HepG2 (cell line): ENCODE data around the gene FKBP14. TPM values are rescaled to one million over a fixed set of nuclear protein-coding genes. Genes with fewer than 3 reads are reported as not detected.

Experiments
- ARID2 ChIP-seq: sonication (generic); formaldehyde crosslinking; IDR thresholded peaks from 2 replicates; pipeline ENCODE4 v1.8.1; 2022; ENCODE audit warnings: mild to moderate bottlenecking, missing genetic modification reagents, borderline replicate concordance
- BHLHE40 ChIP-seq: IDR thresholded peaks from 2 replicates; pipeline ENCODE4 v1.6.1; 2011; ENCODE audit warnings: low read length, improper control_type of control experiment
- ETV6 ChIP-seq: sonication (generic); formaldehyde crosslinking; conservative IDR thresholded peaks from 2 replicates; pipeline ENCODE4 v1.4.0; 2020; ENCODE audit warnings: missing genetic modification reagents
- FOXM1 ChIP-seq: sonication (generic); formaldehyde crosslinking; IDR thresholded peaks from 2 replicates; pipeline ENCODE4 v1.5.0; 2020; ENCODE audit warnings: missing genetic modification reagents
- HOXA5 ChIP-seq: sonication (generic); formaldehyde crosslinking; IDR thresholded peaks from 2 replicates; pipeline ENCODE4 v1.4.0; 2020; ENCODE audit warnings: missing genetic modification reagents
- MIER3 ChIP-seq: IDR thresholded peaks from 2 replicates; pipeline ENCODE4 v1.6.1; 2016; ENCODE audit warnings: missing compliant biosample characterization, borderline replicate concordance
- NAIF1 ChIP-seq: sonication (generic); formaldehyde crosslinking; IDR thresholded peaks from 2 replicates; pipeline ENCODE4 v1.5.0; 2020; ENCODE audit warnings: mild to moderate bottlenecking, missing genetic modification reagents, borderline replicate concordance
- NFE2 ChIP-seq: sonication (generic); formaldehyde crosslinking; IDR thresholded peaks from 2 replicates; pipeline ENCODE4 v1.4.0; 2020; ENCODE audit warnings: missing genetic modification reagents
- SMAD1 ChIP-seq: sonication (generic); formaldehyde crosslinking; IDR thresholded peaks from 2 replicates; pipeline ENCODE4 v1.4.0; 2020; ENCODE audit warnings: missing genetic modification reagents, low read depth, mild to moderate bottlenecking, borderline replicate concordance
- SMYD3 ChIP-seq: sonication (generic); formaldehyde crosslinking; IDR thresholded peaks from 2 replicates; pipeline ENCODE4 v1.8.1; 2023; ENCODE audit warnings: mild to moderate bottlenecking, missing genetic modification reagents
- TARDBP ChIP-seq: sonication (generic); formaldehyde crosslinking; IDR thresholded peaks from 2 replicates; pipeline ENCODE4 v1.8.0; 2022; ENCODE audit warnings: mild to moderate bottlenecking, missing genetic modification reagents
- ZNF484 ChIP-seq: sonication (generic); formaldehyde crosslinking; IDR thresholded peaks from 2 replicates; pipeline ENCODE4 v1.5.1; 2020; ENCODE audit warnings: mild to moderate bottlenecking, low read depth, missing genetic modification reagents, borderline replicate concordance
- ZNF713 ChIP-seq: sonication (generic); formaldehyde crosslinking; IDR thresholded peaks from 2 replicates; pipeline ENCODE4 v1.4.0; 2020; ENCODE audit warnings: mild to moderate bottlenecking, missing genetic modification reagents
- ZNF841 ChIP-seq: sonication (generic); formaldehyde crosslinking; IDR thresholded peaks from 2 replicates; pipeline ENCODE4 v1.8.1; 2023; ENCODE audit warnings: missing genetic modification reagents, borderline replicate concordance
- polyA plus RNA-seq, 8 experiments: library from polyadenylated mRNA; depleted of rRNA in 3 of 8; stranded (reverse) in 7 of 8; unstranded in 1 of 8; fragments of >200 nt; fragmentation: Illumina TruSeq in 4 of 8; extraction: Trizol in 4 of 8; gene quantifications; 2 replicates each; pipeline versions ENCODE4 v1.2.1 to v1.2.3, GENCODE V29; 2011 to 2016; ENCODE audit warnings: low read depth in 4 of 8, missing spikeins in 1 of 8, mixed read lengths in 1 of 8; ENCODE audit not compliant: insufficient read depth in 1 of 8
- total RNA-seq, 5 experiments: library from RNA; depleted of rRNA; stranded (reverse); fragments of >200 nt; fragmentation: Illumina TruSeq; extraction: Trizol; gene quantifications; 2 replicates each; pipeline ENCODE4 v1.2.3, GENCODE V29; 2016; ENCODE audit warnings: low read depth in 1 of 5
- TF ChIP-seq, protein P1 (sequence below): sonication (generic); formaldehyde crosslinking; IDR thresholded peaks from 2 replicates; pipeline ENCODE4 v1.5.1; 2020; ENCODE audit warnings: mild to moderate bottlenecking, missing genetic modification reagents, borderline replicate concordance
- TF ChIP-seq, protein P2 (sequence below): sonication (generic); formaldehyde crosslinking; IDR thresholded peaks from 2 replicates; pipeline ENCODE4 v1.4.0; 2020; ENCODE audit warnings: missing genetic modification reagents, low read depth, mild to moderate bottlenecking, borderline replicate concordance
- TF ChIP-seq, protein P3 (sequence below): sonication (generic); formaldehyde crosslinking; IDR thresholded peaks from 2 replicates; pipeline ENCODE4 v1.5.0; 2020; ENCODE audit warnings: missing genetic modification reagents

The FKBP14 gene
- total and polyA plus RNA-seq, 2 of the 13 experiments (the other 11 are each of a cell fraction or from before 2014, with no cell fraction given): 20.0 to 32.3 TPM

DNA sequence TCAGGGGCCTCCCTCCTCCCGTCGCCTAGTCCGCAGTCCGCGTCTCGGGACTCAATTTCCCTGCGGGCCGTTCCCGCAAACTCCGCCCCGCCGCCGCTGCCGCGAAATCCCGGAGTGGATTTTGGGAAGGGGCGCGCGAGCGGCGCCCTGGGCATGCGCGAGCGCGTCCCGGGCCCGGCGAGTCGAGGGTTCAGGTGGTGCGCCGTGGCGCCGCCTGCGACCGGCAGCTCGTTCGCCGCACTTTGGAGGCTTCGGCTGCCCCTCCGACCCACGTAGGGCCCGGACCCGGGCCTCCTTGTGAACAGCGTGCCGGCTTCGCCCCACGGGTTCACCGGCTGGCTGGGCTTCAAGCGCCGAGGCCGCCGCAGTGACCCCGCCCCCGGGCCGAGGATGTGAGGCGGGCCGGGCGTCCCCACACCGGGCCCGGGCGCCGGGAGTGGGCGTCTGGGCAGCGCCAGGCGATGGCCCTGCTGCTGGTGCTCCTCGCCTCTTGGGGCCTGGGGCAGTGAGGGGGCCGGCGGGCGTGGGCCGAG lies 1.8 kb upstream of the FKBP14 start, which contains the start of gene PLEKHA8 (continued):
- TF ChIP-seq, protein P1, sequence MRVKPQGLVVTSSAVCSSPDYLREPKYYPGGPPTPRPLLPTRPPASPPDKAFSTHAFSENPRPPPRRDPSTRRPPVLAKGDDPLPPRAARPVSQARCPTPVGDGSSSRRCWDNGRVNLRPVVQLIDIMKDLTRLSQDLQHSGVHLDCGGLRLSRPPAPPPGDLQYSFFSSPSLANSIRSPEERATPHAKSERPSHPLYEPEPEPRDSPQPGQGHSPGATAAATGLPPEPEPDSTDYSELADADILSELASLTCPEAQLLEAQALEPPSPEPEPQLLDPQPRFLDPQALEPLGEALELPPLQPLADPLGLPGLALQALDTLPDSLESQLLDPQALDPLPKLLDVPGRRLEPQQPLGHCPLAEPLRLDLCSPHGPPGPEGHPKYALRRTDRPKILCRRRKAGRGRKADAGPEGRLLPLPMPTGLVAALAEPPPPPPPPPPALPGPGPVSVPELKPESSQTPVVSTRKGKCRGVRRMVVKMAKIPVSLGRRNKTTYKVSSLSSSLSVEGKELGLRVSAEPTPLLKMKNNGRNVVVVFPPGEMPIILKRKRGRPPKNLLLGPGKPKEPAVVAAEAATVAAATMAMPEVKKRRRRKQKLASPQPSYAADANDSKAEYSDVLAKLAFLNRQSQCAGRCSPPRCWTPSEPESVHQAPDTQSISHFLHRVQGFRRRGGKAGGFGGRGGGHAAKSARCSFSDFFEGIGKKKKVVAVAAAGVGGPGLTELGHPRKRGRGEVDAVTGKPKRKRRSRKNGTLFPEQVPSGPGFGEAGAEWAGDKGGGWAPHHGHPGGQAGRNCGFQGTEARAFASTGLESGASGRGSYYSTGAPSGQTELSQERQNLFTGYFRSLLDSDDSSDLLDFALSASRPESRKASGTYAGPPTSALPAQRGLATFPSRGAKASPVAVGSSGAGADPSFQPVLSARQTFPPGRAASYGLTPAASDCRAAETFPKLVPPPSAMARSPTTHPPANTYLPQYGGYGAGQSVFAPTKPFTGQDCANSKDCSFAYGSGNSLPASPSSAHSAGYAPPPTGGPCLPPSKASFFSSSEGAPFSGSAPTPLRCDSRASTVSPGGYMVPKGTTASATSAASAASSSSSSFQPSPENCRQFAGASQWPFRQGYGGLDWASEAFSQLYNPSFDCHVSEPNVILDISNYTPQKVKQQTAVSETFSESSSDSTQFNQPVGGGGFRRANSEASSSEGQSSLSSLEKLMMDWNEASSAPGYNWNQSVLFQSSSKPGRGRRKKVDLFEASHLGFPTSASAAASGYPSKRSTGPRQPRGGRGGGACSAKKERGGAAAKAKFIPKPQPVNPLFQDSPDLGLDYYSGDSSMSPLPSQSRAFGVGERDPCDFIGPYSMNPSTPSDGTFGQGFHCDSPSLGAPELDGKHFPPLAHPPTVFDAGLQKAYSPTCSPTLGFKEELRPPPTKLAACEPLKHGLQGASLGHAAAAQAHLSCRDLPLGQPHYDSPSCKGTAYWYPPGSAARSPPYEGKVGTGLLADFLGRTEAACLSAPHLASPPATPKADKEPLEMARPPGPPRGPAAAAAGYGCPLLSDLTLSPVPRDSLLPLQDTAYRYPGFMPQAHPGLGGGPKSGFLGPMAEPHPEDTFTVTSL (CRISPR knock-in tag): peak; percentile 42; the same call in 1 of the 2 replicates
- TF ChIP-seq HOXA5 (CRISPR knock-in tag): peak; percentile 64; the same call in 1 of the 2 replicates
- TF ChIP-seq ZNF484 (CRISPR knock-in tag): no peak
- no peak for TF ChIP-seq ETV6 (CRISPR knock-in tag)
- no peak for TF ChIP-seq SMAD1 (CRISPR knock-in tag)
- no peak for TF ChIP-seq NAIF1 (CRISPR knock-in tag)
- TF ChIP-seq ZNF841 (CRISPR knock-in tag): no peak
- TF ChIP-seq ZNF713 (CRISPR knock-in tag): no peak
- no peak; the same call in 1 of the 2 replicates for TF ChIP-seq TARDBP (CRISPR knock-in tag)
- TF ChIP-seq NFE2 (CRISPR knock-in tag): no peak
- TF ChIP-seq FOXM1 (CRISPR knock-in tag): no peak
- TF ChIP-seq, protein P2, sequence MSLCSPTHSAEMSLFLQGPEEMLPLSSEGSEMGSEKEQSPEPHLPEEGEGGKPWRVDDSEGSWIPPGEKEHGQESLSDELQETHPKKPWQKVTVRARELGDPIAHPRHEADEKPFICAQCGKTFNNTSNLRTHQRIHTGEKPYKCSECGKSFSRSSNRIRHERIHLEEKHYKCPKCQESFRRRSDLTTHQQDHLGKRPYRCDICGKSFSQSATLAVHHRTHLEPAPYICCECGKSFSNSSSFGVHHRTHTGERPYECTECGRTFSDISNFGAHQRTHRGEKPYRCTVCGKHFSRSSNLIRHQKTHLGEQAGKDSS (CRISPR knock-in tag): peak; percentile 19; the same call in 1 of the 2 replicates
- TF ChIP-seq BHLHE40: no peak; the same call in 1 of the 2 replicates
- peak; percentile 52; the same call in 1 of the 2 replicates for TF ChIP-seq MIER3 (CRISPR knock-in tag)
- TF ChIP-seq ARID2: 0 out of 2 replicates have a peak, but pooled peaks have one; percentile 15
- no peak for TF ChIP-seq SMYD3 (CRISPR knock-in tag)
- TF ChIP-seq, protein P3, sequence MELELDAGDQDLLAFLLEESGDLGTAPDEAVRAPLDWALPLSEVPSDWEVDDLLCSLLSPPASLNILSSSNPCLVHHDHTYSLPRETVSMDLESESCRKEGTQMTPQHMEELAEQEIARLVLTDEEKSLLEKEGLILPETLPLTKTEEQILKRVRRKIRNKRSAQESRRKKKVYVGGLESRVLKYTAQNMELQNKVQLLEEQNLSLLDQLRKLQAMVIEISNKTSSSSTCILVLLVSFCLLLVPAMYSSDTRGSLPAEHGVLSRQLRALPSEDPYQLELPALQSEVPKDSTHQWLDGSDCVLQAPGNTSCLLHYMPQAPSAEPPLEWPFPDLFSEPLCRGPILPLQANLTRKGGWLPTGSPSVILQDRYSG: 0 out of 2 replicates have a peak, but pooled peaks have one; percentile 49
